Measurements from ENCODE around the gene CDH10.

CDH10 gene

GRCh38 chr5:24505258-24505657 is 139.5 kb downstream of the CDH10 start:
- no peak for DNase-seq (ENCODE audit: low read depth)
- TF ChIP-seq, protein P1, sequence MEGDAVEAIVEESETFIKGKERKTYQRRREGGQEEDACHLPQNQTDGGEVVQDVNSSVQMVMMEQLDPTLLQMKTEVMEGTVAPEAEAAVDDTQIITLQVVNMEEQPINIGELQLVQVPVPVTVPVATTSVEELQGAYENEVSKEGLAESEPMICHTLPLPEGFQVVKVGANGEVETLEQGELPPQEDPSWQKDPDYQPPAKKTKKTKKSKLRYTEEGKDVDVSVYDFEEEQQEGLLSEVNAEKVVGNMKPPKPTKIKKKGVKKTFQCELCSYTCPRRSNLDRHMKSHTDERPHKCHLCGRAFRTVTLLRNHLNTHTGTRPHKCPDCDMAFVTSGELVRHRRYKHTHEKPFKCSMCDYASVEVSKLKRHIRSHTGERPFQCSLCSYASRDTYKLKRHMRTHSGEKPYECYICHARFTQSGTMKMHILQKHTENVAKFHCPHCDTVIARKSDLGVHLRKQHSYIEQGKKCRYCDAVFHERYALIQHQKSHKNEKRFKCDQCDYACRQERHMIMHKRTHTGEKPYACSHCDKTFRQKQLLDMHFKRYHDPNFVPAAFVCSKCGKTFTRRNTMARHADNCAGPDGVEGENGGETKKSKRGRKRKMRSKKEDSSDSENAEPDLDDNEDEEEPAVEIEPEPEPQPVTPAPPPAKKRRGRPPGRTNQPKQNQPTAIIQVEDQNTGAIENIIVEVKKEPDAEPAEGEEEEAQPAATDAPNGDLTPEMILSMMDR (IDR thresholded peaks at IDR 0.05; ENCODE audit: control insufficient read depth, insufficient read depth, low read depth, low read length, missing control alignments), result no peak
- H3K4me3 ChIP-seq (ENCODE audit: control insufficient read depth, low read depth, low read length), result no peak overlapping the region

DNA sequence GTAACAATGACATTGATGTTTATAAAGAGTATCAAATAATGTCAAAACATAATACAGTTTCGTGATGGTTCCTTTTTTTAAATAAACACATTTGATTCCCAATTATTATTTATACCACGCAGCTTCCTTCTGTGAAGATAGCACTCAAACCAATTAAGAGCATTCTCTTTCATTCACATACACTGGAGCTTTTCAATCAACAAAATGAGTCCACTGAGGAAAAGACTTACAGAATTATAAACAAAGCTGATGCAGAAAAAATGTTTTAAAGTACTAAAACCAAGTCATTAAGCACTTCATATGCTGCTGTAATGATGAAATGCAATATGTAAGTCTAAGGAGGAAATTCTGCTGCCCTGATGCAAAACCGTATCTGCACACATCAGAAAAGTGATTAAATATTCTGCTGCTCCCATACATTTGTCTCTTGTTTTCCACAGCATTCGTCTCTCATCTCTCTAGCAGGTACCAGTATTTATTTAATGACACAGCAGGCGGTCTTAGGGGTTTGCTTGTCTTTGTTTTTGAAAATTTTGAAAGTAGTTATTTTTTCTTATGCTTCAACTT is 147.1 kb downstream of the CDH10 start:
- TF ChIP-seq, protein P1 (IDR thresholded peaks at IDR 0.05; ENCODE audit: control insufficient read depth, insufficient read depth, low read depth, low read length, missing control alignments), result no peak
- DNase-seq (ENCODE audit: low read depth), result no peak
- H3K4me3 ChIP-seq (ENCODE audit: control insufficient read depth, low read depth, low read length), result no peak overlapping the region

DNA sequence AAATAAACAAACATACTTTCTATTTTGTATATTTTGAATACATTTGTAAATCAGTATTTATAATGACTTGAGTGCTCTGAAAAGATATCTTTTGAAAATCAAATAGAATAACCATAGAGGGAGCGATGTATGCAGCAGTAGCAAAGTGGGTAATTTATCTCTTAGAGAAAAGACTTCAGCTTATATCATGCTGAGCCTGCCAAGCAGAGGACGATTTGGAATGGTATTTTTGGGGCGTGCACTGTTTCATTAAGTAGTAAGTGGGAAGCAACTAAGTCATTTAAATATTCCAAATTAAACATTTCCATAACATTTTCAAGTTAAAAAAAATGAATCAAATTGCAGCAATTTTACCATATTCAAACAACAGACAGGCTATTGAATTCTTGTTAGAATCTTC is 147.6 kb downstream of the CDH10 start:
- TF ChIP-seq, protein P1 (IDR thresholded peaks at IDR 0.05; ENCODE audit: control insufficient read depth, insufficient read depth, low read depth, low read length, missing control alignments), result no peak
- DNase-seq (ENCODE audit: low read depth), result no peak
- no peak overlapping the region for H3K4me3 ChIP-seq (ENCODE audit: control insufficient read depth, low read depth, low read length)

DNA sequence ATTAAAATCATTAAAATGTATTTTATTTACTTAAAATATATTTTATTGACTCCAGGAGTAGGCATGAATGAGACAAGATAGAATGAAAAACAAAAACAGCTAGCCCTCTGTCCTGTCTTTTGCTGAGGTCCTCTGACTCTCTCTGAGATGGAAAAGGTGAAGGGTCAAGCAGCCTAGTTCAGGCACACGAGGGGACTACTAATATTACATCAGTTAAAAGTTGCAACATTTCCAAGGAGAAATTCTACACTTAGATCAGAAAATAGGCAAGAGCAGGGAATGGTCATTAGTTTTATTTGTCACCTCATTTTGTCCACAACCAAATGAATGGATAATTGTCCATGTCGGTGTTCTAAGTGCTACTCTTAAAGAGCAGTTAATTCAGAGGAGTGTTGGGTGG is 148.5 kb downstream of the CDH10 start:
- TF ChIP-seq, protein P1 (IDR thresholded peaks at IDR 0.05; ENCODE audit: control insufficient read depth, insufficient read depth, low read depth, low read length, missing control alignments), result no peak
- no peak for DNase-seq (ENCODE audit: low read depth)
- no peak overlapping the region for H3K4me3 ChIP-seq (ENCODE audit: control insufficient read depth, low read depth, low read length)

- no peak overlapping the region for H3K4me3 ChIP-seq (ENCODE audit: control insufficient read depth, low read depth, low read length)
- no peak for DNase-seq (ENCODE audit: low read depth)
- TF ChIP-seq, protein P1 (IDR thresholded peaks at IDR 0.05; ENCODE audit: control insufficient read depth, insufficient read depth, low read depth, low read length, missing control alignments), result no peak
Measured at GRCh38 chr5:24492229-24492628, 152.5 kb downstream of the CDH10 start.

DNA sequence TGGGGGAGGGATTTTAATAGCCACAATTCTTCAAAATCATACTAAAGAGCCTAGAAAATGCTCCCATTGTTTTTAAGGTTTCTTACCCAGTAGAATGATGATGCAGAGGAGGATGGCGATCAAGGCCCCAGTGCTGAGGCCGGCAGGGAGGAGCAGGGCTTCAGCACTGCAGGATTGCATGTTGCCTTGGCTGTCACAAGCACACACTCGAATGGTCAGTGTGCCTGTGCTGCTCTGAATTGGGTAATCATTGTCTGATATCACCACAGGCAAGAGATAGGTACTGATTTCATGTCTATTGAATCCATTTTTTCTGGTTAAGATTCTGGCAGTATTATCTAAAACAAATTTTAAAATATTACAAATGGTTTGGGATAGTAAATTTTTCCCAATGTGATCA is 153.3 kb downstream of the CDH10 start:
- TF ChIP-seq, protein P1 (IDR thresholded peaks at IDR 0.05; ENCODE audit: control insufficient read depth, insufficient read depth, low read depth, low read length, missing control alignments), result no peak
- H3K4me3 ChIP-seq (ENCODE audit: control insufficient read depth, low read depth, low read length), result no peak overlapping the region
- DNase-seq (ENCODE audit: low read depth), result no peak
